SK-N-SH (cell line): Measurements from ENCODE around the gene AP4S1. TPM values are rescaled to one million over a fixed set of nuclear protein-coding genes. Genes with fewer than 3 reads are reported as not detected.

Experiments
- CTCF ChIA-PET: fragments of 300-600, 350-600 bp; formaldehyde crosslinking; extraction: SDS; loops from one replicate; lab custom pipeline; 2021; lab: Yijun Ruan, JAX
- POLR2A ChIA-PET: fragments of 350-600 bp; sonication (Branson Sonifier 250); formaldehyde crosslinking; extraction: SDS; loops from one replicate; lab custom pipeline; 2020; ENCODE audit warnings: antibody characterized with exemption, inconsistent platforms; lab: Yijun Ruan, JAX
- DNase-seq: peaks from one replicate; pipeline ENCODE4 v3.0.0; 2012
- H2AFZ ChIP-seq: fragments of 200-600 bp; sonication (generic); 2 replicates; pipeline ENCODE4 v1.8.1; 2016; ENCODE audit warnings: antibody characterized with exemption, mild to moderate bottlenecking, low read depth
- H3F3A ChIP-seq: fragments of 200-600 bp; sonication (generic); replicated peaks from 2 replicates; pipeline ENCODE3; 2016; ENCODE audit warnings: antibody characterized with exemption, mild to moderate bottlenecking; ENCODE audit not compliant: insufficient read depth
- H3K27ac ChIP-seq, 2 experiments: fragments of 200-500 bp in 1 of 2; fragments of 200-600 bp in 1 of 2; sonication (Bioruptor generic) in 1 of 2; sonication (generic), shearing (Covaris generic) in 1 of 2; 2 replicates each; pipeline versions ENCODE4 v1.5.1 to v1.6.1; 2014 to 2016; ENCODE audit warnings: low read depth in 2 of 2, inconsistent platforms in 1 of 2, low read length in 1 of 2, mild to moderate bottlenecking in 1 of 2, mixed read lengths in 1 of 2
- H3K27me3 ChIP-seq: fragments of 200-600 bp; sonication (generic), shearing (Covaris generic); 2 replicates; pipeline ENCODE4 v1.6.1; 2016; ENCODE audit warnings: mixed run types; ENCODE audit not compliant: insufficient read depth
- H3K36me3 ChIP-seq, 2 experiments: fragments of 200-500 bp in 1 of 2; fragments of 200-600 bp in 1 of 2; sonication (Bioruptor generic) in 1 of 2; sonication (generic) in 1 of 2; replicated peaks in 1 of 2; 2 replicates each; pipeline versions ENCODE3 to v1.5.1; 2014 to 2016; ENCODE audit warnings: low read length in 1 of 2, mild to moderate bottlenecking in 1 of 2; ENCODE audit not compliant: insufficient read depth in 2 of 2, control insufficient read depth in 1 of 2
- H3K4me1 ChIP-seq, 2 experiments: fragments of 200-500 bp in 1 of 2; fragments of 200-600 bp in 1 of 2; sonication (Bioruptor generic) in 1 of 2; sonication (generic), shearing (Covaris generic) in 1 of 2; 2 replicates each; pipeline versions ENCODE4 v1.5.1 to v1.6.1; 2014 to 2016; ENCODE audit warnings: low read depth in 1 of 2, low read length in 1 of 2, mixed run types in 1 of 2; ENCODE audit not compliant: insufficient read depth in 2 of 2, control insufficient read depth in 1 of 2
- H3K4me2 ChIP-seq: fragments of 200-600 bp; sonication (generic), shearing (Covaris generic); 2 replicates; pipeline ENCODE4 v1.6.1; 2017; ENCODE audit warnings: mixed run types
- H3K4me3 ChIP-seq, 2 experiments: fragments of 200-500 bp in 1 of 2; fragments of 200-600 bp in 1 of 2; sonication (Bioruptor generic) in 1 of 2; sonication (generic), shearing (Covaris generic) in 1 of 2; 2 replicates each; pipeline versions ENCODE4 v1.5.1 to v1.8.1; 2014 to 2016; ENCODE audit warnings: low read depth in 2 of 2, inconsistent platforms in 1 of 2, low read length in 1 of 2, mild to moderate bottlenecking in 1 of 2, mixed read lengths in 1 of 2, moderate library complexity in 1 of 2
- H3K79me2 ChIP-seq: fragments of 200-600 bp; sonication (generic); 2 replicates; pipeline ENCODE4 v1.8.1; 2017; ENCODE audit warnings: mild to moderate bottlenecking; ENCODE audit not compliant: insufficient read depth
- H3K9ac ChIP-seq: fragments of 200-600 bp; sonication (generic); 2 replicates; pipeline ENCODE4 v1.6.1; 2017; ENCODE audit warnings: mixed run types
- H3K9me2 ChIP-seq: fragments of 200-600 bp; sonication (generic); 2 replicates; pipeline ENCODE4 v1.6.1; 2017; ENCODE audit warnings: mixed run types
- H3K9me3 ChIP-seq: fragments of 200-600 bp; sonication (generic); 2 replicates; pipeline ENCODE4 v1.6.1; 2017; ENCODE audit warnings: mixed run types, mild to moderate bottlenecking, moderate library complexity
- H4K20me1 ChIP-seq: fragments of 200-600 bp; sonication (generic); 2 replicates; pipeline ENCODE4 v1.6.1; 2017; ENCODE audit warnings: mild to moderate bottlenecking, mixed run types; ENCODE audit not compliant: insufficient read depth
- ELF1 ChIP-seq: IDR thresholded peaks from 2 replicates; pipeline ENCODE4 v1.4.0; 2012
- EP300 ChIP-seq, 2 experiments: IDR thresholded peaks; 2 replicates each; pipeline versions ENCODE4 v1.4.0 to v1.6.1; 2012; ENCODE audit warnings: borderline replicate concordance in 1 of 2, low read depth in 1 of 2, low read length in 1 of 2
- EZH2phosphoT487 ChIP-seq: fragments of 200-600 bp; sonication (generic); IDR thresholded peaks from 2 replicates; pipeline ENCODE4 v1.6.1; 2017; ENCODE audit warnings: low read depth, mixed run types, mild to moderate bottlenecking, antibody characterized with exemption, moderate library complexity, borderline replicate concordance
- FOSL2 ChIP-seq: IDR thresholded peaks from 2 replicates; pipeline ENCODE4 v1.4.0; 2012; ENCODE audit warnings: low read depth, mild to moderate bottlenecking, moderate library complexity, borderline replicate concordance
- FOXM1 ChIP-seq: IDR thresholded peaks from 2 replicates; pipeline ENCODE4 v1.4.0; 2012; ENCODE audit warnings: low read depth, mild to moderate bottlenecking
- GABPA ChIP-seq: IDR thresholded peaks from 2 replicates; pipeline ENCODE4 v1.4.0; 2012; ENCODE audit warnings: low read depth, mild to moderate bottlenecking
- GATA2 ChIP-seq: sonication (generic); formaldehyde crosslinking; IDR thresholded peaks from 2 replicates; pipeline ENCODE4 v1.5.0; 2020; ENCODE audit warnings: mild to moderate bottlenecking, missing genetic modification reagents
- JUND ChIP-seq: IDR thresholded peaks from 2 replicates; pipeline ENCODE4 v1.4.0; 2012
- MAX ChIP-seq: IDR thresholded peaks from 2 replicates; pipeline ENCODE4 v1.4.0; 2012; ENCODE audit warnings: low read depth
- MEF2A ChIP-seq: IDR thresholded peaks from 2 replicates; pipeline ENCODE4 v1.4.0; 2012; ENCODE audit warnings: low read depth, borderline replicate concordance
- NFIC ChIP-seq: IDR thresholded peaks from 2 replicates; pipeline ENCODE4 v1.4.0; 2012; ENCODE audit warnings: borderline replicate concordance
- NRF1 ChIP-seq: IDR thresholded peaks from 2 replicates; pipeline ENCODE4 v1.6.1; 2012; ENCODE audit warnings: low read depth, mild to moderate bottlenecking, low read length
- PBX3 ChIP-seq: IDR thresholded peaks from 2 replicates; pipeline ENCODE4; 2012
- RAD21 ChIP-seq: IDR thresholded peaks from 2 replicates; pipeline ENCODE4 v1.6.1; 2012; ENCODE audit warnings: mild to moderate bottlenecking, low read length
- RCOR1 ChIP-seq: fragments of 150-350 bp; IDR thresholded peaks from 2 replicates; pipeline ENCODE4 v1.6.1; 2017; ENCODE audit warnings: antibody characterized with exemption, low read length
- REST ChIP-seq: IDR thresholded peaks from 2 replicates; pipeline ENCODE4 v1.6.1; 2012; ENCODE audit warnings: mild to moderate bottlenecking, low read depth, low read length, moderate library complexity
- SMC3 ChIP-seq: IDR thresholded peaks from 2 replicates; pipeline ENCODE4 v1.6.1; 2012; ENCODE audit warnings: low read depth, low read length, improper control_type of control experiment
- TAF1 ChIP-seq: IDR thresholded peaks from 2 replicates; pipeline ENCODE4 v1.6.1; 2012; ENCODE audit warnings: low read depth, mild to moderate bottlenecking, low read length, moderate library complexity, borderline replicate concordance
- TEAD4 ChIP-seq: IDR thresholded peaks from 2 replicates; pipeline ENCODE4 v1.4.0; 2012; ENCODE audit warnings: mild to moderate bottlenecking, borderline replicate concordance; ENCODE audit not compliant: insufficient read depth
- YY1 ChIP-seq: IDR thresholded peaks from 2 replicates; pipeline ENCODE4 v1.4.0; 2012; ENCODE audit warnings: low read depth, mild to moderate bottlenecking
- WGBS: methylation state at CpG from one replicate; pipeline ENCODE4 v1.1.6; 2017; ENCODE audit warnings: low lambda C conversion rate; 5-methylcytosine and 5-hydroxymethylcytosine counted together
- polyA plus RNA-seq, 3 experiments: library from polyadenylated mRNA; depleted of rRNA; stranded (reverse); fragments of >200 nt; gene quantifications; 2 replicates each; pipeline ENCODE4 v1.2.3, GENCODE V29; 2012

Gene AP4S1
- polyA plus RNA-seq, 1 of the 3 experiments (the other 2 are of a cell fraction), result 1.7 TPM

- Histone ChIP-seq H3K9ac (no peak overlapping the region), H3K9me3 (no peaks in the 10 kb centered on the region), H2AFZ (no peak overlapping the region), H3K4me1 (no peaks in the 10 kb centered on the region), H3K27me3 (no peaks in the 10 kb centered on the region), H4K20me1 (no peaks in the 10 kb centered on the region), H3K4me3 (no peak overlapping the region), H3K27ac (no peak overlapping the region), H3K4me2 (no peak overlapping the region), H3K79me2 (no peaks in the 10 kb centered on the region; the same call in 1 of the 2 replicates), H3K36me3 (peaks cover 69 to 83% of the 10 kb centered on the region in 2 experiments), H3K9me2 (no peaks in the 10 kb centered on the region), H3F3A (no peaks in the 10 kb centered on the region)
- CTCF ChIA-PET, result no interaction called here
- 87% methylated on average over 3 of the region's 3 CpGs for WGBS
- POLR2A ChIA-PET, result no interaction called here
- no peak for DNase-seq
- no peak for TF ChIP-seq JUND
- no peak for TF ChIP-seq MEF2A
- no peak for TF ChIP-seq EP300 (IDR thresholded peaks at IDR 0.05; ENCODE audit: borderline replicate concordance in 1 of 2, low read depth in 1 of 2, low read length in 1 of 2)
- TF ChIP-seq FOXM1, result no peak
- no peak for TF ChIP-seq EZH2phosphoT487
- TF ChIP-seq REST, result no peak
- TF ChIP-seq GABPA, result no peak
- TF ChIP-seq TEAD4, result no peak
- TF ChIP-seq GATA2 (CRISPR knock-in tag), result no peak
- no peak for TF ChIP-seq RAD21
- TF ChIP-seq NRF1, result no peak
- TF ChIP-seq SMC3, result no peak
- TF ChIP-seq PBX3, result no peak
- no peak for TF ChIP-seq ELF1
- TF ChIP-seq YY1, result no peak
- TF ChIP-seq TAF1, result no peak
- TF ChIP-seq RCOR1, result no peak
- no peak for TF ChIP-seq MAX
- TF ChIP-seq FOSL2, result no peak
- no peak for TF ChIP-seq NFIC
Observed at GRCh38 chr14:31118892-31119291, 93.4 kb downstream of the AP4S1 start.
